HG03025 (cell line): ENCODE measurements around the gene NFILZ.

ENCODE experiments used
- ATAC-seq: cut with Tn5 transposase; IDR thresholded peaks from one replicate; pipeline ENCODE4 v1.9.1; 2021; ENCODE audit warnings: mild to moderate bottlenecking, moderate library complexity; ENCODE audit not compliant: unreplicated experiment, low FRiP score

The NFILZ gene, protein sequence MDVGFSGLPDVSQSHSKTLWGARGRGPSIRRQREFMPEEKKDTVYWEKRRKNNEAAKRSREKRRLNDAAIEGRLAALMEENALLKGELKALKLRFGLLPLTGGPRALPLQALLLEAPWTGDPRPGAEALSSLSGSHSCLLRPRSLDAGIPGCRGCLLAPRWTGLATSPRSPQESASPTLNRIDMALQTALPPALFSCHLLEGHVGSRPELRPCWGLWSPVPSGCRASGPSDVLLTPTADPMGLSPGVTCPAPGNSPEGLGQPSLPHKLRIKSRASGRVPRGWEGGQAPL

DNA sequence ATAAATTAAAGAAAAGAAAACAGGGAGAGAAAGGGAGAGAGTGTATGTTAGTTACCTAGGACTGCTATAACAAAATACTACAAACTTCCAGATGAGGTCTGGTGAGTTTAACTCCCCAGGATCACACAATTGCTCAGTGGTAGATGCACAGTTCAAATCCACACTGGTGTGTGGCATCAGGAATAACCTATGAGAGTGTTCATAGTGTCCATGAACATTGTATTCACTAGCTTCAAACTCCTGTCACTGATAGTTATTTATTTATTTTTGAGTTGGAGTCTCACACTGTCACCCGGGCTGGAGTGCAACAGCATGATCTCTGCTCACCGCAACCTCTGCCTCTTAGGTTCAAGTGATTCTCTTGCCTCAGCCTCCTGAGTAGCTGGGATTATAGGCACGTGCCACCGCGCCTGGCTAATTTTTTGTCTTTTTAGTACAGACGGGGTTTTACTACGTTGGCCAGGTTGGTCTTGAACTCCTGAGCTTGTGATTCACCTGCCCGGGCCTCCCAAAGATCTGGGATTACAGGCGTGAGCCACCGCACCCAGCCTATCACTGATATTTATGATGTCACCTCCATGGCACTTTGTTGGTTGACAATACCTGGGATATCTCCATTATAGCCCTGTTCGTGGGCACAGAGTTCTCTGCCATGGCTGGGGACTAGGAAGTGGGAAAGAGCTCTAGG is at the start of gene NFILZ:
TSS of gene NFILZ (plus strand) at position 638 of the 688 bp plus-strand sequence. CDS start 46,133 bp downstream, outside the sequence.
- no peak for ATAC-seq

DNA sequence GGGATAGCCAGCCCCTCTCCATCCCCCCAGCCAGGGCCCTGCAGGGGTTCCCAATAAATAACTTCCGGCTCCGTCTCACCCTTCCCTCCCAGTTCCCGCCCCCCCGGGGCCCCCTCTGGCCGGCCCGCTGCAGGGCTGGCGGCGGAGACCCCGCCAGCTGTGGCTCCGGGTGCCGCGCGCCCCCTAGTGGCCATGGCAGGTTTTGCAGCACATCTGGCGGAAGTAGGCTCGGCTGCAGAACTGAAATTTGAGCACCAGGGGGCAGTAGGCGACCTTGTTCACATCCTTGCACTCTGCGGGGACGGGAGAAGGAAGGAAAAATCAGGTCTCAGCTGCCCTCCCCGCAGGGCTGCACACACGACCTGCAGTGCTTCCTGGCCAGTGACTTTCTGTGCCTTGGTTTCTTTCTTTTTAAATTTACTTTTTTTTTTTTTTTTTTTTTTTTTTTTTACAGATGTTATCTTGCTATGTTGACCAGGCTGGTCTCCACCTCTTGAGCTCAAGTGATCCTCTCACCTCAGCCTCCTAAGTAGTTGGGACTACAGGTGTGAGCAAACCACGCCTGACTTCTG is 49.6 kb upstream of the NFILZ start:
- no peak for ATAC-seq

DNA sequence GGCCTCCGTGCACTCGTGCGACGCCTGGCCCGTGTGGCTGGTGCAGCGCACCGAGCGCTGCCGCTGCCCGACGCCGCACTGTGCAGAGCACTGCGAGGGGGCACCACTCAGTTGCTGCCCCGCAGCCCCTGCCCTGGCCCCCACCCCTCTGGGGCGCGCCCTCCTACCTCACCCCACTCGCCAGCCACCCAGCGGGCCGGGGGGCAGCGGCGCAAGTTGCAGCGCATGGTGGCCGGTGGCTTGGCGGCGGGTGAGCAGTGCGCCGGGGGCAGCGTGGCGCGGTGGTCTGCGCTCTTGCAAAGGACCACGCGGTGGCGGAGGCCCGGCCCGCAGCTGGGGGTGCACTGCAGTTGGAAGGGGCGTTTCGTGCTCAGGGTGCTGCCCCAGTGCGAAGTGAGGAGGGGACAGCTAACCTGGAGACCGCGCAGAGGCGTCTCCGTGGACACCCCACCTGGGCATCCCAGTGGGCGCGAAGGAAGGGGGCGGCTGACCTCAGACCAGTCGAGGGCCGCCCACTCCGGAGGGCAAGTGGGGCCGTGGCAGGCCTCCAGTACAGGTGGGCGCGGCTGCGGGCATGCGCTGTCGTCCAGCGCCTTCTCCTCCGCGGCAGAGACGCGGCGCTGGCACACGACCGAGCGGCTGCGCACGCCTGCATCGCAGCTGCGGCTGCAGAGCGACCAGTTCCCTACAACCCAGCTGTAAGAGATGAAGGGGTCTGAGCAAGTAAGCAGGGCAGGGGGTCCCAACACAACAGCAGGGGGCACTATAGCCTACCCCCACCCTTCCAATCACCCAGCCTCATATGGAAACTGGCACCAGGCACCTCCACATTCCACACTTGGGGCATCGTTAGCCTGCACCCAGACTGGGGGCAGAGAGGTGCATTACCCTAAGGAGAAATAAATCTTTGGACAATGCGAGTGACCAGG is 45.2 kb upstream of the NFILZ start:
- no peak for ATAC-seq

DNA sequence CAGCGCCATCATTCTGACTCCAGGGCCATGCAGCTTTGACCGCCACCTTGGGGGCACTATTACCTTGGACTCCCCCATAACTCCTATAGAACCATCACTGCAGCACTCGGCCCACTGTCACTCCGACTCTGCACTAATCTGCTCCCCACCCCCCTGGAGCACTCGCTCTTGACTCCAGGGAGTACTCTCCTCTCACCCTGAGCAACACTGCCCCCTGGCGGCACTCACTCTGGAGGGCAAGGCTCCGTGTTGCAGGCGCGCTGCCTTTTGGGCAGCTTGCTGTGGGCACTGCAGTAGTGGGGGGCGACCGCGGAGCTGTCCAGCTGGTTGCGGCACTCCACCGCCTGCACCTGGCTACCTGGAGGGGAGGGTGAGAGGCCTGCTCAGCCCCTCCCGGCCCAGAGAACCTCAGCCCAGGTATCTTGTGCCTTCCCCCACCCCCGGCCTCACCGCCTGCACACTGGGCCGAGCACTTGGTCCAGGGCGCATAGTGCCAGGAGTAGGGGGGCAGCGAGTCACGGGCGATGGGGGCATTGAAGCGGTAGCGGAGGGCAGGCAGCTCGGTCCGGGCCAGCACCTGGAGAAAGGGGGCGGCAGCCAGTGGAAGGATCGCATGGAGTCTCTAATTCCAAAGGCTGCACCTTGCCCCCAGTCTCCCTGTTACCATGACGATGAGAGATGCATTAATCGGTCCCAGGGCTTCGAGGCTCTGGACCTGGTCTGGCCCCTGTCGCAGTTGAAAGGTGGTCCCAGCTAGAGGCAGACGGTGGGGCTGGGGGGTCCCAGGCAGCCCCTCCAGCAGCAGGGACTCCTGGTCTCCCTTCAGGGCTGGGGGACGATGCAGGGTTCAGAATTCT is 44.3 kb upstream of the NFILZ start:
- ATAC-seq = no peak

DNA sequence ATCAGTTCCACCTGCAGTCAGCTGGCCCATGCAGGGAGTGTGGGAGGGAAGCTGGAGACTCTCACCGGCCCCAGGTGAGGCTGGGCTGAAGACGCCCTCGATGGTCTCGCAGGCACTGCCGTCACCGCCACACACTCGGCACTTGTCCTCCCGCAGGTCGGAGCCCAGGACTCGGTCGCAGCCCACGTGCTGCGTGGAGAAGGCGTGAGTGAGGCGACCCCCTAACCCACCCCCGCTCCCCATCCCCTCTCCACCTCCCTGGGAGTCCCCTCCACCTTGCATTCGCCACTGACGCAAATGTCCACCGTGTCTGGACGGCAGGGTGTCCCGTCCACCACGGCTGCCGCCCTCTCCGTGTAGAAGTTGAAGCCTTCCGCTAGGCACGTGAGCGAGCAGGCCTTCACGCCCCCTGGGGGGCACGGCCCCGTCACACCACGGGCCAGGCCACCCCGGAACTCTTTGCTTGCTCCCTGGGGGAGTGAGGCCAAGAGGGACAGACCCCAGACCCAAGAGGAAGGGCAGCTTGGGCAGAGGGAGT is 41.2 kb upstream of the NFILZ start:
- ATAC-seq = no peak

DNA sequence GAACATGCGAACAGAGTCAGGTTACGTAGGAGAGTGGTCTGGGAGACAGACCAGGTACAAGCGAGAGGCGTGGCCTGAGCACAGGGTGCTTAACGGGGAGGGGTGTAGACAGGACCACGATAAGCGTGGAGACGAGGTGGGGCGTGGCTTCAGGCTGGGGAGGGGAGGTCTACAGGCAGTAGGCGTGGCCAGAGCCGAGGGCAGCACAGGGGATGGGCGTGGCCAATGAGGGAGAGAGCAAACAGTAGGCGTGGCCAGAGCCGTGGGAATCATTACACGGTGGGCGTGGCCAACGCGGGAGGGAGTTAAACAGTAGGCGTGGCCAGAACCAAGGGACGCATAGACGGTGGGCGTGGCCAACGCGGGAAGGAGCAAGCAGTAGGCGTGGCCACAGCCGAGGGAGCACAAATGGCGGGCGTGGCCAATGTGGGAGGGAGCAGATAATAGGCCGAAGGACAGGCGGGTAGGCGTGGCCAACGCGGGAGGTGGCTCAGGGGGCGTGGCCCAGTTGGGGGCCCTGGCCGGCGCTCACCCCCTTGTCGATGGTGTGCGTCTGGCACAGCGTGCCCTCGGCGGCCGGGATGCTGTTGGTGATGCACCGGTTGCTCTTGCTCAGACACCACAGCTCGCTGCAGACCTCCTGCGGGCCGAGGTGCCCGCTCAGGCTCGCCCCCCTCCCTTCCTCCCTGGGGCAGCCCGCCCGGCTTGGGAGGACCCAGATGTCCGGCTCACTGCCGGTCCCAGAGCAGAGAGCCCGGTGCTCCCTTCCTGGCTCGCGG is 38.0 kb upstream of the NFILZ start:
- ATAC-seq = no peak

DNA sequence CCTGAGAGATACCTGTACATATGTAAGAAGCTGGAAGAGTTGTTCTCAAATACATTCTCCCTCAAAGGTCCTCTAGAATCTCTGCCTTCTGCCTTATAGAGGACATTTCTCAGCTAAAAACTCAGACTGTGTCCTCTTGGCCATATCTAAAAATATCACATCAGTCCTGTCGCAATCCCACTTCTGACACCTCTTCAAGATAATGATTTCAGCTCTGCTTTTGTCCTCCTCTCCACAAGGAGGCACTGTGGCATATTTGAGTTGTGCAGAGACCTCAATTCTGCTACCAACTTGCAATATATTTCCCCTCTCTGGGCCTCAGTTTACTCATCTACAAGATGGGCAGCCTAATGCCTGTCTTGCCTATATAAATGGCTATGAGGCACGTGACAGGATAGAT is 36.5 kb upstream of the NFILZ start:
- no peak for ATAC-seq

DNA sequence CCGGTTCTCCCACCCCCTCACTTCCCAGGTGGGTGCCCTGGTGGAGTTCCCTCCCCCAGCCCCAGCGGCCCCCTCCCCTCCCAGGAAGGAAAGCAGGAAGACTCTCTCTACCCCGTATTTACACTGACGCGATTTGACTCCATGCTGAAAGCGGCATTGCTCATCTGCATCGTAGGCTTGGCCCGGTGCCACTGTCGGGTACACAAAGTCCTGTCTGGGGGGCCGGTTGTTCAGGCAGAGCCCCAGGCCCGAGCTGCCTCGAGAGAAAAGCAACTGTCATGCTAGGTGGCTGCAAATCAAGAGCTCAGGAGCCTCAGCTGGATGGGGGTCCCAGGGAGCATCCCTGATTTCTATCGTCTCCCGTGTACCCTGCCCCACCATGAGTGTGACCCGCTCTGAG is 34.8 kb upstream of the NFILZ start:
- no peak for ATAC-seq

DNA sequence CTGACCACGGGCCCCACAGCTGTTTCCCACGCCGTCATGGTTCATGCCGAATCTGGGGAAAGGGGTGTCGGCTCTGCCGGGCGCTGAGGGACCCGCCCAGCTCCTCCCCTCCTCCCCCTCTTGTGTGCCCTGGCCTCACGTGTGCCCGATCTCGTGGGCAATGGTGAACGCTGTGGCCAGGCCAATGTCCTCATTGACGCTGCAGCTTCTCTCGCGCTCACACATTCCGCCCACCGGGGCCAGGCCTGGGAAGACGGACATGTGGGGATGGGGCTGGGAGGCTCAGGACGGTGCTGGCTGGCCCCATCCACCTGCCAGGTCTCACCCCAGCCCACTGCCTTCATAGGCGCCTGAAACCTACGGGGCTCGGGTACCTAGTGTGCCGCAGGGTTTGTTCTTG is 34.3 kb upstream of the NFILZ start:
- ATAC-seq = no peak

DNA sequence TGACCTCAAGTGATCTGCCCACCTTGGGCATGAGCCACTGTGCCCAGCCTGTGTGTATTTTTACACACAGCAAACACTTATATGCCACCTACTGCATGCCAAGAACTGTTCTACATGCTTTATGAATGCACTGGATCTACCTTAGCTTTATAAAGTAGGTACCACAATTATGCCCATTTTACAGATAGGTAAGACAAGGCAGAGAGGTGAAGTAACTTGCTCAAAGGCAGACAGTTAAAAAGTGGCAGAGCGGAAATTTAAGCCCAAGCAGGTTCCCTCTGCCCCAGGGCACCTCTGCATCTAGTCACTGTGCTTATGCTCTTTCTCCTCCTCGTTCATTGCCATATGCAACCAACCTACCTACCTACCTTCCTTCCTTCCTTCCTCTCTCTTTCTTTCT is 30.4 kb upstream of the NFILZ start:
- ATAC-seq = no peak

DNA sequence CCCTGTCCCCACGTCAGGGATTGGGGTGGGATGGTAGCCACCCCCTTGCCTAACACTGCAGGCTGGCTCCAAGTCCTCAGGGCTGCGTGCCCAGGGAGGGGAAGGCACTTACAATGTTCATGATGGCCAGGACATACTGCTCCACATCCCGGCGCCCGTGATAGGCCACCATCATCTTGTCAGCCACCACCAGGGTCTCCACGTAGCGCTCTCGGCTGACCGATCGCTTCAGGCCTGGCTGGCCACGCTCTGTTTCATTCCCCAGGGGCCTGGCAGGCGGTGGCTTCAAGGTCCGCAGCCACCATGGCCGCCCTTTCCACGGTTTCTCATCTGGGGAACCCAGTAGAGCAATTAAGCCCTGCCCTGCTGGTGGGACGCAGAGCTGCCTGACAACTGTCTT is 29.6 kb upstream of the NFILZ start:
- ATAC-seq = no peak

DNA sequence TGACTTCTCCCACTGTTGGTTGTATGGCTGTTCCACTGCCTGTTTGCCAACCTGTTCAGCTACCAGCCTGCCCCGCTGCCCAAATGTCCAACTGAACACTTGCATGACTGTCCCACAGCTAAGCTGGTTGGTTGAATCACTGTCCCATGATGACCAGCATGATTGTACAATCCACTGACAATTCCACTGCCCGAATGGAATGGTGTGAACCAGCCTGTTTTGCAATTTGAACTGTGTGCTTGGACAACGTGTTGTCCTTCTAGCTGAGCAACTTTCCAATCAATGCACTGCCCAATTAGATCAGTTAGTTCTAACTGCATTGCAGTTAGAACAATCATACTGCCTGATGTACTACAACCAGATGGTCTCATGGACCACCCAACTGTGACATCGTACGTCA is 28.6 kb upstream of the NFILZ start:
- ATAC-seq = no peak

DNA sequence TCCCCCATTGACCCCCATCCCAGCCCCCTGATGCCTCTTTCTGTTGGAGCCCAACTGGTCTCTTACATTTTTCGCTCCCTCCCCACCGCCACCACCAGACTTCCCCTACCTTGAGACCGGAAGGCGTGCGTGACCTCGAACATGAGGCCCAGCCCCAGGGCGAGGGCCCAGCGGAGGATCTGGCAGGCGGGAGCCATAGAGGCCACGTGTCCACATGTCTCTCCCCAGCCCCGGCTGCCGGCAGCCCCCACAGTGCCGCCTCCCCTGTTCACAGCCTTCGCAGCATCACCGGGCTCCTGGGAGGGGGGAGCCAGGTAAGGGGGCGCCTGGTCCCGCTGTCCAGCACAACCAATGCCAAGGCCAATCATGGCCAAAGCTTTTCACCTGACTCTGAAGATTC is 24.9 kb upstream of the NFILZ start:
- no peak for ATAC-seq

DNA sequence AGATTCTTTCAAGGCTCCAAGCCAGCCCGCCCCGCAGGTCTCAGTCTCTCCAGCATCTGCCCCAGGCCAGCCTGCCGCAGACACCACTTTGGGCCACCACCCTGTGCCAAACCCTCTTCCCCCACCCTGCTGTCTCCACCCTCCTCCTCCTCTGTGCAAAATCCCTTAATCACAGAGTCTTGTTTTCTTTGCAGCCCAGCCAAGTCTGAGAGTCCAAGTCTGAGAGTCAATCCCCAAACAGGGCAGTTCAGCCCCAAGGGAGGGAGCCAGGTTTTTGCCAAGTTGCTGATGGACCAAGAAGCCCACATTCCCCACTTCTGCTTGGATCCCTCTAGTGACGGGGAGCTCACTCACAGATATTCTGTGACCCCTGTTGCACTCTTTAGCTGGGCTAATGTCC is 23.0 kb upstream of the NFILZ start:
- no peak for ATAC-seq

DNA sequence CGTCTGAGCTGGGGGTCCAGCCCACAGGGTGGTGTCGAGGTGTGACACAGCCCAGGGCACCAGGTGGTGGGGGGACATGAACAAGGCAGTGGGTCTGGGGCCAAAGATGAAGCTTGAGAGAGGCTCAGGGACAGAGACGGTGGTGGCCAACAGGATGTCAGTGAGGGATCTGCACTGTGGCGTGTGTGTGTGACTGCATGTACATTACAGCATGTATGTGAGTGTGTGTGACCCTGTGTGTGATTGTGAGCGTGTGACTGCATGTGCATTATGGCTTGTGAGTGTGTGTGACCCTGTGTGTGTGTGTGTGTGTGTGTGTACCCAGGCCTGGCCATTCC is 21.5 kb upstream of the NFILZ start:
- no peak for ATAC-seq

DNA sequence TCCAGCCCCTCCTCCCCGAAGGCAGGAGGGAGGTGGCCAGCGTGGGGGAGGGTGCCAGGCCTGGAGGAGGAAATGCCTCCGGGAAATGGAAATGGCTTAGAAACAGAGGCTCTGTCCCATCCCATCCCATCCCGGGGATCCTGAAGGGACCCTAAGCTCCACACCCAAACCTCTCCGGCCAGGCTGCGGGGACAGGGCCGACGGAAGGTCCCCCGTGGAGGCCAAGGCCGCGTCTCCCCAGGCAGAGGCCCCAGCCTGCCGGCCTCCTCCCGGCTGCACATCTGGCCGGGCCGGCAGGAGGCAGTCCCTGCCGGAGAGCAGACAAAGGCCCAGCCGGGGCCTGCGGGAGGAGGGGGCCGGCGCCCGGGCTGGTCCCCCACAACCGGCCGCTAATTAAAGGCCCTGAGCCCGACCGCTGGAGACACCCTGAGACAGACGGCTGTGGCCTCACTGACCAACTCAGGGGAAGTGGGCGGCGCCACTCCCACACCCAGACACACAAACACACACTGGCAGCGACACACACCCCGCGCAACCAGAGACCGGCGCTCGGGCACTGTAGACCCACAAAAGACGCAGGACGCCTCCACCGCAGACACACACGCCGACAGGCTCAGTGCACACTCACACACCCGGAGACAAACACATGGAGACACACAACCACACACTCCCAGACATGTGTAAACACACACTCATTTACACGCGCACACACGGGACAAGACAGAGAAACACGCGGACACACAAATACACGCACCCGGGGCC is 21.0 kb upstream of the NFILZ start:
- no peak for ATAC-seq

DNA sequence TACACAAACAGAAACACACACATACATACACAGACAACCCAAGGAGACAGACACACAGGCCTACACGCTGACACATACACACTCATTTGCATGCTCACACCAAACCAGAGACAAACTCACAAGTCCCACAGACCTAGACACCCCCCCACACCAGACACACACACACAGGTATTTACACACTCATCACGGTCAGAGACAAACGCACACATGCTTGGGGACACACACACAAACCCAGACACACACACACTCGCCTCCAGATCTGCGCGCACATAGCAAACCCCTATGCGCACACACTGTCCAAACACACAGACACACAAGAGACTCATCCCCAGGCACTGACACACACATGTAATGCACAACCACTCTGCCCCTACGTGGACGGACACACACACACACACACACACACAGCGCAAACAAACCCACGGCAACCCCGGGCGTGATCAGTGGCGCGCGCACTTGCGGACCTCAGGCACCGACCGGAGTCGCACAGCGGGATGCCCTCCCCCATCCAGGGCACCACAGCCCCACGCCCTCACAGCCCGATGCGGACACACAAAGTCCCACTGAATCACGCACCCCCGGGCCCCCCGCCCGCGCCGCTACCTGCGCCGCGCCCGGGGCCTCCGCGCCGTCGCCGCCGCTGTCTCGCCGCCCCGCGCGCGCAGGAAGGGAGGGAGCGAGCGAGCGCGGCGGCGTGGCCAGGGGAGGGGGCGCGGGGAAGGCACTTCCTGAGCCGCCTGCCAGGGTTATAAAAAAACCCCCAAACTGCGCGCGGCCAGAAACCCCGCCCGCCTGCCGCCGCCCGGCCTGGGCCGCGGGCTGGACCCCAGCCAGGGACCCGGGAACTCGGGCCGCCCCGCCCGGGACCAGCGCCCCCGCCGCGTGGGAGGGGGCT is 20.1 kb upstream of the NFILZ start, which contains the start of gene ADAMTS10:
TSS of gene ADAMTS10 (minus strand) at position 675 of the 895 bp plus-strand sequence. CDS start 5,005 bp downstream, outside the sequence.
- ATAC-seq = no peak
